Measurements from ENCODE around the gene THYN1.
A peak's percentile ranks its signal among the peaks of the same experiment; 100 is the strongest.

The THYN1 gene

DNA sequence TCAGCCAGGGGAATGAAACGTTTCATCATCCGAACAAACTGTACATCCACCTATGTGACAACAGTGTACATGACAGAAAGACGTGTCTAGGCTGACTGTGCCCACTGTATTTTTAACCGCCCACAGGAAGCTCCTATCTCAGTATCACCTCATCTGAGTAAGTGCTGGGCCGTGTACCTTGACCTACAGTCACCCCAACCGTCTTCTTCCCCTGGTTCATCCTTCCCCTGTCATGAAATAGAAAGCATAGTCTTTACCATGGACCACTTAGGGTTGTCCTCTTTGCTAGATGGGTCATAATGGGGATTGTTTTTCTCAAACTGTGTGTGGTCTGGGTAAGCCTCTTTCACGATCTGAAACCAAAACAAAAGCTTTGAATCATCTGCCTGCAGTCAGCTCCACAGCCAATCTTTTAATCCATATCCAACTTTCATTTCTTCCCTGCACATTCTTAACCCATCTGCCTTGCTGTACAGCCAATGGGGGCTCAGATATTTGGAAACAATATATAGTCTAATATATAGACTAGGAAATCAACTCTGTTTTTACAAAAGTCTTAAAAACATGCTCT lies 4.2 kb downstream of the THYN1 start:
- ATAC-seq = no peak
- DNase-seq = no peak

DNA sequence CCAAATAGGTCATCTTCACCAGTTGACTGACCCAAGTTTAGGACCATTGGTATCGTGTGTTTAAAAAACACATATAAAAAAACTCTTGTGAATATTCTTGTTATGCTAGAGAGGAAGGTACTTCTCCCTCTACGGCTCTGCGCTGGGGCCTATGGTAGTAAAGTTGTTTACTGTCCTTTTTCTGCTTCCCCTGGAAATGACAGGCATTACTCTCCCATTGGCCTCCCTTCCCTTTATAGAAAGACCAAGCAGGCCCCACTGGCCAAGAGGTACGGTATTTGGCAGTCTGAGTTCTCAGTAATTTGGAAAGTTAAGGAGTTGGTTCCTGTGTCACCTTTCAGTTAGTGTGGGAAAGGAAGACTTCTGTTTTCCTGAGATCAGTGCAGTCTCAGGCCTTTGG lies 6.5 kb downstream of the THYN1 start:
- ATAC-seq (no peak), DNase-seq (no peak)

DNA sequence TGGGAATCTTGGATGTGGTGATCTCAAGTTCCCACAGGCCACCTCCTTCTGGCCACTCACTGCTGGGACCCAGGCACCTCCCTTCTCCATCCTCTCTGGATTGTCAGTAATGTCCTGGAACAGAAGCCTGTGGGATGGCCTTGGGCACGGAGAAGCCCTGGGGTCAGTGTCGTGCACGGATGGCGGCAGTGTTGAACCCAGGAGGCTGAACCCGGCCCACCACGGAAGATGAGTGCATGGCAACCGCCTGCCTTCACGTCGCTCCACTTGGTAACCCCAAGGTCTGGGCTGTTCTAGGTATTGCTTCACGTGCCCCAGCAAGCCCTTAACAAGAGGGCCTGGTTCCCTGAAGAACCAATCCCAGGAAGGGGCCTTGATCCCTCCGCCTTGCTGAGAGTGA lies 7.1 kb downstream of the THYN1 start:
- DNase-seq (no peak), ATAC-seq (no peak)

DNA sequence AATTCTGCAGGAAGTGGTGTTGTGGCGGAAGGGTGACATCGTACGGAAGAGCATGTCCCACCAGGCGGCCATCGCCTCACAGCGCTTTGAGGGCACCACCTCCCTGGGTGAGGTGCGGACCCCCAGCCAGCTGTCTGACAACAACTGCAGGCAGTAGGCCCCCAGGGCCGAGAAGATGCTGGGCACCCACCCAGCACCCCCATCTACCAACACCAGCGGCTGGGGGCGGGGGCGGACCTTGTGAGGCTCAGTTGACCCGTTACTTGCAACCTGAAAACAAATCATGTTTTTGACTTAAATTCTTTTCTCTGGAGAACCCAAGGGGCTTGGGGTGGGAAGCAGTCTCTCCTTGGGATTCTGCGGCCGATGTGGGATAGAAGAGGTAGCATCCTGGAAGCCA lies 7.7 kb downstream of the THYN1 start:
- no peak for DNase-seq
- no peak for ATAC-seq

DNA sequence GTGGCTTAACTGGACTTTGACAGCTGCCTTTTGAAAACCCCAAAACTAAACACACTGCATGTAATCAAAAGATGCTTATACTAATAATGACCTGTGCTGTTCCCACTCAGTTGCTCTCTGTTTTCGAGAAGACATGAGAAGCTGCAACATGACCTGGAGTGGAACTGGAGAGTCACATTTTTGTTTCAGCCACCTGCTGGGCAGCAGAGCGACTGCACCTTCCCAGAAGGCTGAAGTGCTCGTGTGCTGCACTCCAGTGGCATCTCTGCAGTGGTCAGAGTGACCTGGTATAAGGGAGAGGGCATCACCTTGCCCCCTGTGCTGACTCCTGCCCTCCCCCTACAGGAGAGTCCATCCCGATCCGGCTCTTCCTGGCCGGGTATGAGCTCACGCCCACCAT lies 8.6 kb downstream of the THYN1 start:
- DNase-seq = no peak

DNA sequence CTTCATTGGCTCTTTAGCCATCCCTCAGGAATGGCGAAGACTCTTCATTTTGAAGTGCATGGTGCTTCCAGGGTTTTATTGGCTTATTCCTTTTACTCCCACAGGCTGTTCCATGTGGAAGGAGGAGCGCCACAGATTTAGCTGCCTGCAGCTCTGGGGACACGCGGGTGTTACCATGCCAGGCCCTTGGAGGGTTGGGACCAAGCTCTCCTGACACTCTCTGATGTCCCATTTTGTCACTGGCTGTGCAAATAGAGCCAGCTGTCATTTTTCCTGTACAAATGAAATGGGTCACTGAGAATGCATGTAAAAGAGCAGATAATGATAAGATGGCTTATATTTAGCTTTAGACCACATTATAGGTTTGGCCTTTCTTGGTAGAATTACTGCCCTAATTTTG lies 9.2 kb downstream of the THYN1 start:
- DNase-seq (no peak), ATAC-seq (no peak)

More for the DNA sequence above, 8.6 kb downstream of the THYN1 start:
- peak; percentile 37 for ATAC-seq

DNA sequence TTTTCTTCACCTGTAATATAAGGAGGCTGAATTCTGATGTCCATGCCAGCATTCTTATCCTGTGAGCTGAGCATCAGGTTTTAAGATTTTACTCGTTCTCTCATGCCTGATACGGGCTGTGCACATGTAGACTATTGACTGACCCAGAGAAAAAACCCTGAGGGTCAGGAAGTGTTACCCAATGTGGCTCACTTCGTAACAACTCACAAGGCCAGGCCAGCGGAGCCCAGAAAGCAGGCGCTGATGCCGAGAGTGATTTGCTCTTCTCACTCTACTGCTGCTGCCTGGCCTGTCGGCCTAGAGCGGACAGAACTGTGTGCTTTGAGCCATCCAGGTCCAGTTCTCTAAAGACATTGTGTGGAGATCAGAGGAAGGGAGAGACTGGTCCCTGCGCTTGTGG lies 10.8 kb downstream of the THYN1 start:
- DNase-seq (no peak), ATAC-seq (no peak)

DNA sequence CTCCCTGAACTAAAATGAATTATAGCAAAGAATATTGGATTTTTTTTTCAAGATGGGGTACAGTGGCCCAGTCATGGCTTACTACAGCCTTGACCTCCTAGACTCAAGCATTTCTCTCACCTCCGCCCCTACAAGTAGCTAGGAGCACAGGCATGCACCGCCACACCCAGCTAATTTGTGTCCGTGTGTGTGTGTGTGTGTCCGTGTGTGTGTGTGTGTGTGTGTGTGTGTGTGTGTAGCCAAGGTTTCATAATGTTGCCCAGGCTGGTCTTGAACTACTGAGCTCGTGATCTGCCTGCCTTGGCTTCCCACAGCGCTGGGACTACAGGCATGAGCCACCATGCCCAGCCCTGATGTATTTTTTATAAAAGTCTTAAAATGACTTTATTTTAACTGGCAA lies 12.6 kb downstream of the THYN1 start:
- ATAC-seq = no peak
- DNase-seq = no peak

DNA sequence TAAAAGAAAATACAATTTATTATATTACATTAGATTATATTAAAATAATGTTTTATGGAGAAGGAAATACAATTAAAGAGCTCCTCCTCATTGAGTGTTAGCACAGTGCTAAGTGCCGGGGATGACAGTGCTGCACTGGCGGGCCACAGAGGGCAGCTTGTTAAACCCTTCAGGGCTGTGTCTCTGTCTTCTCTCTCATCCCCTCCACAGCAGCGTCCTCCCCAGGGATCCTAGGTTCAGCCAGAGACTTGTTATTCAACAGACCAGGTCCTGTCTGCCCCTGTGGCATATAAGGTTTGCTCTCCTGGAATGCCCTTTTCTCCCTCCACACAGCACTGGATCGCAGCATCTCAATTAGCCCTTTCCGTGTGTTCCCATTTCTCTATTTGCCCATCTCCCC lies 14.2 kb downstream of the THYN1 start:
- ATAC-seq = no peak
- no peak for DNase-seq

DNA sequence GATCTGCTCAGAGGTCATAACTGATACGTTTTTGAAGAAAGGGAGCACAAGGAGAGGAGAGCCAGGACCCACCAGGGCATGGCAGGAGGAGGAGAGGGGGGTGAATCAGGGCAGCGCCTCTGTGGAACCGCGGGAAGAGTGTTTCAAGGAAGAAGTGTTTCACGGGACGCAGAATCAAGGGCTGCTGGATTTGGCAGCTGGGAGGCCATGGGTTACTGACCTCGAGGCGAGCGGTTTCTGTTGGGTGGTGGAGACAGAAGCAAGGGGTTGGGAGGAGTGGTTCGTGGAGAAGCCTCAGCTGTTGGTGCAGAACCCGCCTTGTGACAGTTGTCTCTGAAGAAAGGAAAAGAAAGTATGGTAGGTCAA lies 15.6 kb downstream of the THYN1 start:
- ATAC-seq = no peak
- DNase-seq = no peak

DNA sequence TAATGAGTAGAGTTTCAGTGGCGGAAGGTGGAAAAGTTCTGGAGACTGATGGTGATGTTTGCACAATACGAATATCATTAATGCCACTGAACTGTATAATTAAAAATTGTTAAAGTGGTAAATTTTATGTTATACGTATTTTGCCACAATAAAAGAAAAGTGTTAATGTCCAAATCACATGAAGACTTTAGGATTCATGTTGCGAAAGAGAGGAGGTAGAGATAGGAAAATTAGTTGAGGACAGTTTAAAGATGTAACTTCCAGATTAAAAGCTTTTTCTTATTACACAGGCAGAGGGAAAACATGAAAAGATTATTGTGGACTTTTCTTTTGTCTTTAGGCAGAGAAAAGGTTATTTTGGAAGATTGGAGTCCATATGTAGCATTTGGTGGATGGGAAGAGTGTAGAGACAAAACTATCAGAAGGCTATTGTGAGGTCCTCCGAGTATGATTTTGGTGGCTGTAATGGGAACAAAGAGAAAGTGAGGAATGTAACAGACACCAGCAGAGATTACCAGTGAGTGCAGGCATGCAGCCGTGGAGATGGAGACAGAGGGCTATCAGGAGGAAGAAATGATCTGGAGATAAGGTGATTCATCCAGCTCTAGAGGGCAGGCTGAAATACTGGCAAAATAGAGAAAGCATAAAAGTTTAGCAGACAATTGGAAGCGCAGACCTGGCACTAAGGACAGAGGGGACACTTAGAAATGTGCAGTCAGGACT lies 16.2 kb downstream of the THYN1 start:
- ATAC-seq (no peak), DNase-seq (no peak)

DNA sequence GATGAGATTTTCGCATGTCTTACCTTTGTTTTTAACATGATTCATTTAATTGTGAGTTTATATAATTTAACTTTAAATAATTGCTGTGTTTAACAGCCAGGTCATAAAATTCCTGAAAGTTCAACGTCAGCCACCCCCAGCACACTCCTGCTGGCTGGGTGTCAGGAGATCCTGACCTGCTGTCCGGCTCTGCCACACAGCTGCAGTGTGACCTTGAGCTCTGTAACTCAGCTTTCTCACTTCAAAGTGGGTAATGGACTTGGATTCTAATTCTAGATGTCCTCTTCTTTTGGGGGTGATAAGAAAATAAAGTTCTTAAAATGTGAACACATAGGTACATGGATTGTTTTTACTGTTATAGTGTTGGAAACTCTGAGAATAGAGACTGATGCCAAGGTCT lies 17.8 kb downstream of the THYN1 start:
- DNase-seq (no peak), ATAC-seq (no peak)

DNA sequence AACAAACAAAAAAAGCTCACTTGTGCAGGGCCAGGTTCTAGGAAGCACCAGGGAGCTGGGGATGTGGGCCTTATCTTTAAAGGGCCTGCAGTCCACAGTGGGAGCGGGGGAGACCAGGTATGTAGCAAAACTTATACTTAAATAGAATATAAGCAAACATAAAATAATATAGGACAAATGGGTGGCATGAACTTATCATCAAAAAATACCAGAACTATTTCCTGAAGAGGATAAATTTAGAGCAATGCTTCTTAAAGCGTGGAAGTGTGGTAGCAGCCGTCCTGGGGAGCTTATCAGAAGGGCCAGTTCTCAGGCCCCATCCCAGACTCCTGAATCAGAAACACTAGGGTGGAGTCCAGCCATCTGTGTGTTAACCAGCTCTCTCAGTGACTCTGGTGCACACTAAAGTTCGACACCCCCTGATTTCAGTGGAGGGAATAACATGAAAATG lies 19.4 kb downstream of the THYN1 start:
- DNase-seq (no peak), ATAC-seq (no peak)

DNA sequence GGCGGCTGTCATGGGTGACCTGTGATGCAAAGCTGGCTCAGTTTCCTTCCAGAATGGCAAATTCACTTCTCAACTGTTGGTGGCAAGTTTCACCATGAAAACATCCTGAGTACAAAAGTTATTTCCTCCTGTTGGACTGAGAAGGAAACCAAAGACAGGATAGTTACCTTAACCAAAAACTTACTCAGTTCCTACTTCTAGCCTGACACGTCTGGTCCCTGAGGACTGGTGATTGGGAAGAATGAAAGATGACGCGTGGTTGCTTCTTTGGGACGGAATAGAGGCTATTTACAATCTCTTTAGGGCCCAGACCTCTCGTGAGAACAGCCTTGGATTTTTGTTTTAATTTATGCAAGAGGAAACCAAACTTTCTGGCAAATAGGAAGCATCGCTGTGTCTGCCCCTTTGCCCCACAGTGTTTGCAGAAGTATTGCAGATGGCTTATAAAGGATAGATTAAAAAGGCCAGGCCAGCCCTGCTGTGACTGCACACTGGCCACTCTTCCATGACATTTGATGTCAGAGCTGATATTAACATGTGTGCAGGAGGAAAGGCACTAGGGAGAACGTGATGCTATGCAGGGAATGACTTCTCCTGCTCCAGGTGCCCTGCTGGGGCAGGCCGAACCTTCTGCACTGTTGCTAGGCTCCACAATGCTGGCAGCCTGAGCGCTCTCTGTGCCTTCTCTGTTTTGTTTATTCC lies 21.0 kb downstream of the THYN1 start:
- no peak for ATAC-seq
- DNase-seq = no peak

DNA sequence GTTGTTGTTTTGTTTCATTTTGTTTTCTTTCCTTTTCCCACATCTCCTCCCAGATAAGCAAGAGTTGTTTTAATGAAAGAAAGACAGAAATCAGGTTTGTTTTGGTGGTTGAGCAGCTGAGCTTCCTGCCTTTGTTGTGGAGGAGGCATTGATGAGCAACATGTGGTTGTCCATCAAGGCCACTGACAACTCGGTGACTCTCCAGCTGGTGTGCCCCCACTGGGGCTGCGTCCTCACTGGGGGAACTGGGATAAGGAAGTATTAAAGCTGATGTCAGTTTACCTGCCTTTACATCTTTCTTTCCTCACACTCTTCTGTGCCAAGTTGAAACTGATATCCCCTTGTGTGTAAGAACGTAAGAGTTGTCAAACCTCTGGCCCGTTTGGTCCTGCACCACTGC lies 22.8 kb downstream of the THYN1 start:
- DNase-seq (no peak), ATAC-seq (no peak)

DNA sequence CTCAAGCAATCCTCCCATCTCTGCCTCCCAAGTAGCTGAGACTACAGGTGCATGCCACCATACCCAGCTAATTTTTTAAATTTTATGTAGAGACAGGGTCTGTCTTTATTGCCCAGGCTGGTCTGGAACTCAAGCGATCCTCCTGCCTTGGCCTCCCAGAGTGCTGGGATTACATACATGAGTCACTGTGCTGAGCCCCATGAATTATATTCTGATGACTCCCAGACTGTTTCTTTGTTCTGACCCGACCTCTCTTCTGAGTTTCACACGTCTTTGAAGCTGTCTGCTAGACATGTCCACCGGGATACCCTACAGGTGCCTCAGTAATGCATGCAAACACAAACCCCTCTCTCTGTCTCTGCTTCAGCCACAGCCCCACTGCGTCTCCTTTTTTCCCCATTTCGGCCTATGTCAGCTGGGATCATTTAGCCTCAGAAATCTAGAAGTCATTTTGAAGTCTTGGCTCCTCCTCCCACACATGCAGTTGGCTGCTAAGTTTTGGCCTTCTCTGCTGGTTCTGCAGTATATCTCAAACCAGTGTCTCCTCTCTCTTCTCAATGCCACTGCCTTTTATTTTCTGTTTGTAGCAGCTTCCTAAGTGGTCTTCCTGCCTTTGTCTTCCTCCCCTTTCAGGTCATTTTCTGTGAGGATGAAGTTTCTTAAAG lies 23.9 kb downstream of the THYN1 start:
- ATAC-seq = no peak

DNA sequence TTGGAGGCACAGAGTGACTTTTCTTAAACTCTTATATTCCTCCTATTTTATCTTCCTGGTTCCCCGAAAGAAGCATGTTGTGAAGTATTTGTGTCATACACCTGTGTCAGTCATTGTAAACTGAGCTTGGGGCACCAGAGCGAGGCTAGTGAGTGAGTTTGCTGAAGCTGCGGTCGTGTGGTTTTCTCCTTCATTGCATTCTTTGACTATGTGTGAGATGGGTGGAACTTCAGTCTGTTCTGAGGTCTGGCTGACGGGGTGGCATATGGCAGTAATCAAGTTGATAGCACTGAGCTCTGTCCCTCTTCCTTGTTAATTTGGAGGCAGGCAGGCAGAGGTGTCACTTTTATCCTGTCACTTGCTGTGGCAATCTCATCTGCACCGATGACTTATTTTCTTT lies 24.5 kb downstream of the THYN1 start:
- ATAC-seq (peak; percentile 22), DNase-seq (peak; percentile 43)

More for the DNA sequence above, 23.9 kb downstream of the THYN1 start:
- DNase-seq = no peak

DNA sequence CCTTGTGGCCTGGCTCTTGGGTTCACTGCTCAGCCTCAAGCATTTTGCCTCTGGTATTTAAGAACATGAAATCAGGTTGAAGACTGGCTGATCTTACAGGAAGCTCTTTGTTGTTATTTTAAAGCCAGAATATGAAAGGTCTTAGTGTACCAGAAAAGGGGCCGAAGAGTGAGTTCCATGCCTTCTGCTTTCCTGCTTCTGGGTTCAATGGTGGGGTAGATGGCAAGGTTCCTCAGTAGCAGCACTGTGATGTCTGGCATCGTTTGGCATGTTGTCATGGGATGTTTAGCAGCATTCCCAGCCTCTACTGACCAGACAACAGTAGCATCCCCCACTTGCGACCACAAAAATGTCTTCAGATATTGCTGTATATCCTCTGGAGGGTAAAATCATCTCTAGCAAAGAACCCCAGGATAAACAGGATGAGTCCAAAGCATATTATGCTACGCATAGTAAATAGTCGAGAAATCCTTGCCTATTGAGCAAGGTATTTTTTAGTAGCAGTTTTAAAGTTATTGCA lies 26.3 kb downstream of the THYN1 start:
- DNase-seq = no peak
- no peak for ATAC-seq

DNA sequence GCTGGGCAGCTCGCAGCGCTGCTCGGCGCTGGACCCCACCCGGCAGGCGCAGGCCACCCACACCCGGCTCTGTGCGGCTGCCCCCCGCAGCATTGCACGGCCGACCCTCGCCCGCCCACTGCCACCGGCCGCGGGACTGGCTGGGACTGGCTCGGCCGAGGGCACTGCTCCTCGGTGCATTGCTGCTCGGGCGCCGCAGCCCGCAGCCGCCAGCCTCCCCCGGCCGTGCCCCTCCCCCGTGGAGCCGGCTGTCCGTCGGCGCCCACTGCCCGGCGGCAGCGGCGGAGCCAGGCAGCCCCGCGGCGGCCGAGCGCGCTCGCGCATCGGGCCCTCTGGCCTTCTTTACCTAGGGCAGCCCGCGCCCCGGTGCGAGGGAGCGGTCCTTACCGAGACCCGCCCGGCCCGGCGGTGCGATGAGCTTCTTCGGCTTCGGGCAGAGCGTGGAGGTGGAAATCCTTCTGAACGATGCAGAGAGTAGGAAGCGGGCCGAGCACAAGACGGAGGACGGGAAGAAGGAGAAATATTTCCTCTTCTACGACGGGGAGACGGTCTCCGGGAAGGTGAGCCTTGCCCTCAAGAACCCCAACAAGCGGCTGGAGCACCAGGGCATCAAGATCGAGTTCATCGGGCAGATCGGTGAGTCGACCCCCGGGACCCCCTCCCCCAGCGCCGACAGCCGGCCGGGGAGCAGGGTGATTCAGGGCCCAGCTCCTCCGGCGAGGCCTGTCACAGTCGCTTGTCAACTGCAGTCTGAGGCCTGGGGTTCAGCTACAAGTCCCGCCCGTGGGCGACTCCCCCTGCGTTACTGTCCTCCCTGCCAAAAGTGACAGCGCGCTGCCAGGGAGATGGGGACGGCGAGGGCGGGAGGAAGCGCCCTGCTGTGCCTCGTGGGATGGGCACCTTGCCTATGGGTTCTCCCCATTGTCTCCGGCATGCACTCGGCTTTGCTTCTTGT lies 28.2 kb downstream of the THYN1 start:
- ATAC-seq = peak; percentile 38
- peak; percentile 75 for DNase-seq

DNA sequence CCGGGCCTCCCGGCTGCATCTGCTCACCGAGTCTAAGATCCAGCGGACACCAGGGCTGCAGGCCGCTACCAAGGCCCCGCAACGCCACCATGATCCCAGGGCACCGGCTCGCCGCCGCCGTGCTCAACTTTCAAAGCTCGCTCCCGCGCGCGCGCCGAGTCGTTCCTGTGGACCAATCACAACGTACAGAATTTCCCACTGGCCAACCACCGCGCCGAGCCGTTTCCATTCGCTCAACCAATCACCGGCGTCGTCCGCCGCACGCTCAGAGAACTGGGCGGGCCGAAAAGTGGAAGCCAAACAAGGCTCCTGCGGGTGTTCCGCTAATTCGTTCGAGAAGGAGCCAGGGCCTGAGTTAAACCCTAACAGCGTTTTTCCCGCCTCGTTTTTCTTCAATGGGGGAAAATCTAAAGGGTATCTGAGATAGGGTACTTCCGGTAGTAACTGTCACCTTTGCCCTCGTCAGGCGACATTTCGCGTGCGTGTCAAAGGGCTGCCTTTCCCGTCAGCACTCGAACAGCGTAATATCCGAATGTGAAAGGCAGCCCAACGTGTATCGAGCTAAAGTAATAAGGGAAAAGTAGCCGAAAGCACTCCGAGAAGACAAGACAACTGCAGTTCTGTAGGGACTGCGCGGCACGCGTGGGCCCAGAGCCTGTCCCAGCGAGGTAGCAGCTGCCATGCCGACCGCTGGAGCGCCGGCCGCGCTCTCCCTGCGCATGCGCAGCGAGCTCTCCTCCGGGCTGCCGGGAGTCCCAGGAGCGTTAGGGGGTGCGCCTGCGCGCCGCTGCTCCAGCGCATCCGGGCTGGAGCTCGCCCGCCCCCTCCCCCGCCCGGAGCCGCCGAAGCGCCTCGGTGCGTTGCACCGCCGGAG lies 29.1 kb downstream of the THYN1 start, which contains the start of the genes NCAPD3 and VPS26B:
Gene NCAPD3 (minus strand): TSS at position 132 of the 874 bp plus-strand sequence. CDS start 41 bp downstream, at position 91.
Gene VPS26B (plus strand): TSS at position 836 of the 874 bp plus-strand sequence. CDS start 452 bp downstream, outside the sequence.
- ATAC-seq (peak; percentile 82), DNase-seq (peak; percentile 96)
